Esophagus squamous epithelium (tissue), 5 donors: Measurements from ENCODE around the gene KRTAP2-3. TPM values are rescaled to one million over a fixed set of nuclear protein-coding genes. Genes with fewer than 3 reads are reported as not detected.
"Not testable (repeated sequence)": the region's sequence is repeated elsewhere in the genome, so short reads cannot be mapped to it uniquely, and the experiment has no call there.

Experiments
- DNase-seq: peaks from one replicate; lab custom pipeline; 2025; lab: John Stamatoyannopoulos, UW
- H3K27ac ChIP-seq, 4 donors: fragments of 200-600 bp; sonication (generic); one replicate each; pipeline ENCODE4 v1.5.1; 2016 to 2019; ENCODE audit warnings: mild to moderate bottlenecking in 1 of 4
- H3K27me3 ChIP-seq, 4 donors: fragments of 200-600 bp; sonication (generic); 1 replicate in 3 of 4; 2 replicates in 1 of 4; pipeline versions ENCODE4 v1.5.1 to v1.6.0; 2017 to 2021; ENCODE audit warnings: antibody characterized with exemption in 1 of 4
- H3K36me3 ChIP-seq, 3 donors: fragments of 200-600 bp; sonication (generic); one replicate each; pipeline ENCODE4 v1.5.1; 2016 to 2019
- H3K4me1 ChIP-seq, 3 donors: fragments of 200-600 bp; sonication (generic); one replicate each; pipeline ENCODE4 v1.5.1; 2017 to 2019
- H3K4me3 ChIP-seq, 4 donors: fragments of 200-600 bp; sonication (generic); 1 replicate in 3 of 4; 2 replicates in 1 of 4; pipeline ENCODE4 v1.5.1; 2016 to 2019; ENCODE audit warnings: mild to moderate bottlenecking in 2 of 4, moderate library complexity in 1 of 4
- H3K9me3 ChIP-seq, 3 donors: fragments of 200-600 bp; sonication (generic); one replicate each; pipeline ENCODE4 v1.5.1; 2016 to 2019
- CTCF ChIP-seq, 6 experiments: fragments of 450-650 bp in 4 of 6; fragments of 200-600 bp in 2 of 6; sonication (generic) in 2 of 6; IDR thresholded peaks; one replicate each; pipeline ENCODE4 v1.5.1; 2016 to 2019; ENCODE audit warnings: antibody characterized with exemption in 6 of 6, mild to moderate bottlenecking in 4 of 6, moderate library complexity in 4 of 6
- POLR2A ChIP-seq, 4 donors: fragments of 450-650 bp; IDR thresholded peaks; one replicate each; pipeline ENCODE4 v1.6.1; 2017; ENCODE audit warnings: antibody characterized with exemption in 4 of 4, mild to moderate bottlenecking in 4 of 4, moderate library complexity in 3 of 4
- WGBS, 2 donors: methylation state at CpG; one replicate each; pipeline ENCODE4 v1.1.5; 2018; 5-methylcytosine and 5-hydroxymethylcytosine counted together
- intact Hi-C: fragments of 100-400 bp; cut with DNase I; formaldehyde crosslinking; loops from one replicate; pipeline ENCODE4 v1.15.0; 2022
- total RNA-seq, 4 donors: library from RNA; depleted of rRNA; stranded (reverse); fragments of >200 nt; gene quantifications; one replicate each; pipeline ENCODE4 v1.1.0, GENCODE V29; 2016
- donor health status: DM: yes; HTN: yes; CAD: no.

Gene KRTAP2-3
- total RNA-seq, 4 donors from 2014 or later, result not detected

GRCh38 chr17:41054025-41054424, 5.9 kb downstream of the KRTAP2-3 start:
- no peak for DNase-seq
- WGBS, 2 donors, result 69 to 87% methylated on average over 4 of the region's 4 CpGs
- H3K27me3 ChIP-seq, result peaks cover 0 to 18% (median 0%) of the 10 kb centered on the region in 4 donors
- TF ChIP-seq POLR2A (IDR thresholded peaks at IDR 0.05) (no peak), CTCF (IDR thresholded peaks at IDR 0.05) (no peak)
- H3K4me3 ChIP-seq, result no peak overlapping the region
- H3K27ac ChIP-seq, result no peak overlapping the region
- intact Hi-C loops, result no loop called here
- no peaks in the 10 kb centered on the region for H3K9me3 ChIP-seq
- H3K36me3 ChIP-seq, result no peaks in the 10 kb centered on the region
- H3K4me1 ChIP-seq, result no peaks in the 10 kb centered on the region

- Histone ChIP-seq H3K27me3 (peaks cover 0 to 16% (median 0%) of the 10 kb centered on the region in 4 donors), H3K4me3 (no peak overlapping the region), H3K27ac (no peak overlapping the region), H3K9me3 (no peaks in the 10 kb centered on the region), H3K4me1 (no peaks in the 10 kb centered on the region), H3K36me3 (no peaks in the 10 kb centered on the region)
- DNase-seq, result no peak
- intact Hi-C loops, result no loop called here
- TF ChIP-seq POLR2A (IDR thresholded peaks at IDR 0.05) (no peak), CTCF (IDR thresholded peaks at IDR 0.05) (no peak)
These were observed 7.3 kb downstream of the KRTAP2-3 start for GRCh38 chr17:41052566-41052965.

- TF ChIP-seq POLR2A (IDR thresholded peaks at IDR 0.05) (no peak), CTCF (IDR thresholded peaks at IDR 0.05) (no peak)
- H3K27me3 ChIP-seq, result peaks cover 0 to 14% (median 0%) of the 10 kb centered on the region in 4 donors
- WGBS, 2 donors, result 26 to 37% methylated on average over 2 of the region's 2 CpGs
These were observed 10.8 kb downstream of the KRTAP2-3 start for GRCh38 chr17:41049110-41049509.

GRCh38 chr17:41048441-41048840, 11.5 kb downstream of the KRTAP2-3 start:
- intact Hi-C loops, result no loop called here
- no peak for DNase-seq
- WGBS, 2 donors, result 40 to 53% methylated on average over 7 of the region's 7 CpGs

More at GRCh38 chr17:41049110-41049509, 10.8 kb downstream of the KRTAP2-3 start:
- intact Hi-C loops, result no loop called here
- H3K36me3 ChIP-seq, result no peaks in the 10 kb centered on the region
- H3K9me3 ChIP-seq, result no peaks in the 10 kb centered on the region
- no peak for DNase-seq
- no peak overlapping the region for H3K4me3 ChIP-seq
- no peaks in the 10 kb centered on the region for H3K4me1 ChIP-seq
- no peak overlapping the region for H3K27ac ChIP-seq

GRCh38 chr17:41046735-41047465, 13.0 kb downstream of the KRTAP2-3 start, which contains the start of gene KRTAP2-1:
Gene KRTAP2-1 (minus strand): TSS chr17:41047316. CDS start chr17:41047267, 49 bp downstream.
- H3K9me3 ChIP-seq, H3K4me3 ChIP-seq, H3K4me1 ChIP-seq, intact Hi-C loops, H3K36me3 ChIP-seq, DNase-seq, H3K27ac ChIP-seq: not testable (repeated sequence)
- H3K27me3 ChIP-seq, result peaks cover 0 to 14% (median 0%) of the 10 kb centered on the region in 4 donors
- WGBS, 2 donors, result 75 to 91% methylated on average over 5 to 9 of the region's 33 CpGs

More at GRCh38 chr17:41048441-41048840, 11.5 kb downstream of the KRTAP2-3 start:
- H3K27ac ChIP-seq, result no peak overlapping the region
- TF ChIP-seq CTCF (IDR thresholded peaks at IDR 0.05) (no peak), POLR2A (IDR thresholded peaks at IDR 0.05) (no peak)
- no peaks in the 10 kb centered on the region for H3K4me1 ChIP-seq
- peaks cover 0 to 14% (median 0%) of the 10 kb centered on the region in 4 donors for H3K27me3 ChIP-seq
- no peaks in the 10 kb centered on the region for H3K9me3 ChIP-seq
- no peaks in the 10 kb centered on the region for H3K36me3 ChIP-seq
- no peak overlapping the region for H3K4me3 ChIP-seq
